HG02885 (cell line): Measurements from ENCODE around the gene CD82.
"Not testable (repeated sequence)": the region's sequence is repeated elsewhere in the genome, so short reads cannot be mapped to it uniquely, and the experiment has no call there.

ENCODE experiments used
- ATAC-seq: cut with Tn5 transposase; IDR thresholded peaks from one replicate; pipeline ENCODE4 v1.9.1; 2021; ENCODE audit warnings: mild to moderate bottlenecking; ENCODE audit not compliant: unreplicated experiment, poor library complexity

The CD82 gene

DNA sequence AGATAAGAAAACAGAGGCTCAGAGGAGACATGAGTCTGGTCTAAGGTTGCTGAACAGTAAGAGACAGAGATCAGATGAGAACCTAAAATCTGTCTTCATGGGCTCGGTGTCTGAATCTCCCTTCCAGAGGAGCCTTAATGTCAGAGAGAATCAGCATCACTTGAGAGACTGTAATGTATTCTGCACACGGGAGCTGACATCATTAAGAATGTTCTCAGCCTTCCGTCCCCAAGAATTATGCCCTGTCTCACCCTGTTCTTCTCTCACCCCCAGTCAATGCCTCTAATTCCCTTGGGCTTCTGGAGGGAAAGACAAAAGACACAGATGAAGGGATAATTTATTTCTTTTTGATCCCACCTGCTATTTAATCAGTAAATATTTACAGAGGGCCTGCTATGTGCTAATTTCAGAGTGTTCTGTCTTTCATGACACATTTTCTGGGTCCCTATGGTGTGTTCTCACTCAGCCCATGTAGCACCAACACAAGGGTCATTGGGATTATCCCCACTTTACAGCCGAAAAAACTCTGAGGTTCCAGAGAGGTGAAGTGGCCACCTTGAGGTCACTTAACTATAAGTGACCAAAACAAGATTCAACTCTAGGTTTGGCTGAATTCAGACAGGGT is 61.8 kb downstream of the CD82 start:
- ATAC-seq, result no peak

DNA sequence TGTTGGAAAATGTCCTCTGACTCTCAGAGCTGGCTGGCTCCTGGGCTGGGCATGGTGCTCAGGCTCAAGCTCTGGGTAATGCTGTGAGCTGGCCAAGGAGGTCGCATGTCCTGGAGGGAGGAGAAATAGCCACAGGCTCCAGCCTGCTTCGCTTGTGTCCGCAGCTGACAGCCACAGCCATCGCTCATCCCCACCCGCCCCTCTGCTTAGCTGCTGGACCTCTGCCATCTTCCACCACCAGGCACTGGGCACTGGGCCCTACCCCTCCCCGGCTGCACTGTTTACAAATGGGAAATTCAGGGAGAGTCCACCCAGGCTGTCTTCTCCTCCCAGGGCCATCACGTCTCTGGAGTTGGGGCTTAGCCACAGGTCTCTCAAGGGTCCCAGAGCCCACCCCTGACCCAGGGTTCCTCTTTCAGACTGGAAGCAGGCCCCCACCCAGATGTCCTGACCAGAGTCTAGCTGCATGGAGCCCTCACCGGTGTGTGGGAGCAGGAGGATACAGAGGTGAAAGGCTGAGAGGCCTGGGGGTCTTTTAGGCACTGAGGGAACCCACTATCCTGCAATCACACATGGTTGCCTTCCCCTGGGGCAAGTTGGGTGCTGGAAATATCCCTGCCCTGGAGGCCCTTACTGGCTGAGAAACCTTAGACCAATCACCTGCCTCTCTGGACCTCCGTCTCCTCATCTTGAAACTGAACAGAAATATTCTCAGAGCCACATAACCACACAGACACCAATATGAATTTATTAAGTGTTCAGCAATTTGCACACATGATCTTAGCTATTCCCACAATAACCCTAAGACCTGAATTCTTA is 62.7 kb downstream of the CD82 start:
- ATAC-seq, result peak; percentile 85

DNA sequence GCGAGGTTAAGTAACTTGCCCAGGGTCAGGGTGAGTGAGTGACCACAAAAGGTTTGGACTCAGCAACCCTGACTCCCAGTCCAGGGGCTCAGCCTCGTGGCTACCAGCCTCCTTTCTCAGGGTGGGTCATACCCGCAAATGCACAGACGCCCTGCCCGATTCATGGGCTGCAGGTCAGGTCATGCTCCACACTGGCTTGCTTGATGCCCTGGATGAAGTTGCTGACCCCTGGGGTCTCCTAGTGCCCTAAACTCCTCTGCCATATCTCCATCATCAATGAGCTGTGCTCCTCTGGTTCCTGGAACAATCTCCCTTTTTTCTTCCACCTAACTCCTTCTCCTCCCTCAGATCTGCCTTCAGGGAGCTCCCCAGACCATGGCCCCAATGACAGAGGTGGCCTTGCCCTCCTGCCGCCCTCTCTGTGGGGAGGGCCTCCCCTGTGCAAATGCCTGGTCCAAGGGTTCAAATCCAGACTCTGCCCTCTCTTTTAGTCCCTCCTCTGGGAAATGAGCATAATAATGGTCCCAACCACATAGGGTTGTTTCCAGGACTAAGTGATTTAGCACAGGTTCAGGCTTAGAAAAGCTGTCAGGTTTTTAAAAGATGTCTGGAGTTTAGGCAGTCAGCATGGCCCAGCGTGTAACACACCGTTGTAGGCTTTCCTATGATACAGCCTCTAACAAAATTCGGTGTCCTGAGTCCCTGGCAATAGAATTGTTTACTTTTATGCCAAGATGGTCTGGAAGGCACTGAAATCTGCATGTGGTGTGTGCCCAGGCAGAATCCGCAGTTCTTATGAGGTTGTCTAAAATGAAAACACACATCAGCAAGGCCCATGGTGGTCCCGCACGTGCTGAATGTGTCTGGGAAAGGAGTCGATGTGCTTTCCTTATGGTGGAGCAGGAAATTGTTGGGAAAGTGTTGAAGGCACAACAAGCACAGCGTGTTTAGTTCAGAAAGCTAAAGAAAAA is 63.6 kb downstream of the CD82 start:
- ATAC-seq, result peak; percentile 25

DNA sequence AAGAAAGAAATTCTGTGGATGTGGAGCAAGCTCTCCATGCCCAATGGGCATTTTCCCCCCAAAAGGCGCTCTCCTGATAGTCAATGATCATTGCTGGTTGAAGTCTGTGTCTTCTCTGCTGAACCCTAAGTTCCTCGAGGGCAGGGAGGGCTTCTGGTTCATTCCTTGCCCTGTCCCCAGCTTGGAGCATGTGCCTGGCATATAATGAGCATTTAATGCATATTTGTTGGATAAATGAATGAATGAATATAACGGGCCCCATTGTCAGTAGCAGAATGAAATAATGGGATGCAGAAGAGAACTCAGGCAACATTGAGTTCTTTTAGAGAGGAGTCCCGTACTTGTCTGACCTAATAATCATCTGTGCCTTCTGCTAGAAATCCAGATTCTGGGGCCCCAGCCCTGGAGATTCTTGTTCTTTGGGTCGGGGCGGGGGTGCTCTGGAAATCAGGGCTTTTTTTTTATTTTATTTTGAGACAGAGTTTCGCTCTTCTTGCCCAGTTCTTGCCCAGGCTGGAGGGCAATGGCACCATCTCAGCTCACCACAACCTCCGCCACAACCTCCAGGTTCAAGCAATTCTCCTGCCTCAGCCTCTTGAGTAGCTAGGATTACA is 64.4 kb downstream of the CD82 start:
- ATAC-seq, result no peak

DNA sequence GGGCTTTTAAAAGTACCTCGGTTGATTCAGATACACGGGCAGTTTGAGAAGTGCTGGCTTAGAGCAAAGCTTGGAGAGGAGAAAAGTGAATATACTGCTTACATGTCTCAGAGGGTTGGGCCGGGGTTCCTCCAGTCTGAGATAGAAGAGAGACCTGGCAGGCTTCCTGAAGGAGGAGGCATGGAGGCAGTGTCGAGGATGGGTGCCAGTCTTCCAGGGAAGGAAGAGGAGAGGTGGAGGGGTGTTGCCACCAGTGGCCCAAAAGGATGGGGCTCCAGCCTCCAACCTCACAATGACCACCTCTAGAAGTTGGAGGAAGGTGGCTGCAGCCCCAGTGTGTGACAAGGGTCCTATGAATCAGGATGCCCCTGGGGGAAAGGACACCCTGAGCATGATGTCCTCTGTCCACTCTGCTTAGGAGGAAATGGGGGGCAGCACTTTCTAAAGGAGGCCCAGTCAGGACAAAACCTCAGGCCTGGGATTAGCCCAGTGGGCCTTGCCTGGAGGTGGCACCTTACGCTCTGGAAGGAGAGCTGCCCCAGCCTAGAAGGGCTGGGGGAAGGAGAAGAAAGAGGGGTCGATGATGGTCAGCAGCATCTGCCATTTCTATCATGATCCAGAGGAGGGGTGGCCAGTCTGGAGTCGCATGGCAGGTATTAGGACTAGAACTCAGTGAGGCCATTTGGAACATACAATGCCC is 65.2 kb downstream of the CD82 start:
- no peak for ATAC-seq

DNA sequence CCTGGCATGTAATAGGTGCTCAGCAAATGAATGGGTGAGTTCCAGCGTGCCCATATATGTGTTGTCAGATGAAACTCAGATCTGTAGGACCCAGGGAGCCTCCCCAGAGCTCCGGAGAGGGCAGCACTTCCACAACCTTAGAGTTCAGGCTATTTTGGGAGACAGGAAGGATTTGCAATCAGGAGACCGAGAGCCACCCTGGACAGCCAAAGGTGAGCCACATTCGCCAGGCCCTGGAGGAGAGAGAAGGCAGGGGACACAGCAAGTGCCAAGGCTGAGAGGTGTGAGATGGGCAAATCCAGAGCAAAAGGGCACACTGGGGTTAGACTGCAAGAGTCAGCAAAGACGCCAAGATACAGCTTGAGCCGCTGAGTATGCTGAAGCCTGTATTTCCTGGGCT is 66.4 kb downstream of the CD82 start:
- ATAC-seq, result no peak

DNA sequence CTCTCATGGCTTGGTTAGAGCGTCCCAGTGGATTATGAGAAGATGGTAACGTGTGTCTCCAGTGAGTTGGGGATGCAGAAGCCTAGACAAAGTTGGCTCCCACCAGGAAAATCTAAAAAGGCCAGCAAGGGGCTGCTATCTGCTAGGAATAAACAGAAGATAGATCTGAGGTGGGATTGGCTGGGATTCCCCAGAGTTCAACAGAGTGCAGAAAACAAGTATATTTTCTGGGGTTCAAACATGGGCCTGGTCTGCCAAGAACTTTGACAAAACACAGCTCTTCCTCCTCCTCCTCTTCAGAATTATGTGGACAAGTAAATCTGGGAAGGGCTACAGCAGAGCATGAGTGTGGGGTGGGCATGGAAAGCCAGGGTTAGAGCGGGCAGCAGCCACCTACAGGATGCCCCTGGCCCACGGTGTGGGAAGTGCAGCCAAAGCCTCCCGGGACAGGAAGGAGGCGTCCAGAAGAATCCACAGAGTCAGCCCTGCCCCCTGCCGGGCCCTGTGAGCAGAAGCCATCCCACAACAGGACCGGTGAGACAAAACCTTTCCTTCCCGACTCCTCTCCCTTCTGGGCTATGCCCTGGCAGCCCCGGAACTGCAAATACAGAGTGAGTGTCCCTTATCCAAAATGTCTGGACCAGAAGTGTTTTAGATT is 67.1 kb downstream of the CD82 start:
- ATAC-seq, result peak; percentile 51

DNA sequence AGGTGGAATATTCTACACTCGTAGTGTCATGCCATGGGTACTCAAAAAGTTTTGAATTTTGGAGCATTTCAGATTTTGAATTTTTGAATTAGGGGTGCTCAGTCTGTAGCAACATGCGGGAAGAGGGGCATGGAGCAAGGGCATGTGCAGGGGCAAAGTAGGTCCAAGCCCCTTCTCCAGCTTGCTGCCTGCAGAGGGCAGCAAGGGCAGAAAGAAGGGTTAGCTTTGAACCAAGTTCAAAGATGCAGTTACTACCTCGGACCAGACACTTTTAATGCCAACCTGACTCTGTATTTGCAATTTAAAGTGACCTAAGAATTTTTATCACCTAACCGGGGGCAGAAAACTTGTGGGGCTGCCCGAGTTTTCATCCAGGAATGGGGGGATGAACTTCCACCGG is 68.2 kb downstream of the CD82 start:
- no peak for ATAC-seq

DNA sequence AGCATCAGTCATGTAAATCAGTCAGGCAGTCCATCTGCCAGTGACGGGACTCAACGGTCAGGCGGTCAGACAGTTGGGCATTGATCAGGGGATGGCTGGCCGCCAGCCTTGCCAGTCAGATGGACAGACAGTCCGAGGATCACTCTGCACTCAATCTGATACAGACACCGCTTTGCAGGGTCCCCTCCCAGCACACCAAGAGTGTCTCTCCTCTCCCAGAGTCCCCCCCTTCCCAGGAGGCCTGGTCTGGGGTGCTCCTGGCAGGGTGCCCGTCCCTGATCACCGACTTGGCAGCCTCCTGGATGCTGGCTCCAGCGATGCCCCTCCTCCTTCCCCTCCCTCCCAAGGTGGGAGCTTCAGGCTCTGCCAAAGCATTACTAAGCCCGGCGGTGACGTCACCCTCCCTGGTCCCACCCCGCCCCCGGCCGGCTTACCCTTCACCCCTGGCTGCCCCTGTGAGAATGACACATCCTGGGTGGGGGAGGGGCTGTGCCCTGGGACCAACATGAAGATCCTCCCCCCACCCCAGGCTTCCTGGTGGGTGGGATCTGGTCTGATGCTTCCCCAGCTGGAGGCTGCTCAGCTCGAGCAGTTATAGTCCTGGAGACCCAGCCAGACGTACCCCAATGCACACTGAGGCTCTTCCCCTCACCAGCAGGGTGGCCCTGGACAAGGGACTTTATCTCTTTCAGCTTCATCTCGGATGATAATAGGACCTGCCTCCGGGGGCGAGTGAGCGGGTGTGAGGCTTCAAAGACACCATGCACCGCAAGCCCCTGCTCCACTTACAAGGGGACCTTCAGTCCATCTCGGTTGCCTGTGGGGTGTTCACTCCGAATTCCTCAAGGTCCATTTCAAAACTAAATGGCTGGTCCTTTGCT is 69.2 kb downstream of the CD82 start:
- no peak for ATAC-seq

DNA sequence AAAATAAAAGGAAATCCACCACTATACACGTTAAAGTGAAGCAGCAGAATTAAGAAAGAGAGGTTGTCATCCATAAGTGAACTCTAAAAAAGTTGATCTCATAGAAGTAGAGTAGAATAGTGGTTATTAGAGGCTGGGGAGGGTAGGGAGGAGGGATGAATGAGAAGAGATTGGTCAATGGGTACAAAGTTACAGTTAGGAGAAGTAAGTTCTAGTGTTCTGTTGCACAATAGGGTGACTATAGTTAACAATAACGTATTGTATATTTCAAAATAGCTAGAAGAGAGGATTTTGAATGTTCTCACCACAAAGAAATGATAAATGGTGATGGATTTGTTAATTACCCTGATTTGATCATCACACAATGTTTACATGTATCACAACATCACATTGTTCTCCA is 72.0 kb downstream of the CD82 start:
- ATAC-seq, result no peak

DNA sequence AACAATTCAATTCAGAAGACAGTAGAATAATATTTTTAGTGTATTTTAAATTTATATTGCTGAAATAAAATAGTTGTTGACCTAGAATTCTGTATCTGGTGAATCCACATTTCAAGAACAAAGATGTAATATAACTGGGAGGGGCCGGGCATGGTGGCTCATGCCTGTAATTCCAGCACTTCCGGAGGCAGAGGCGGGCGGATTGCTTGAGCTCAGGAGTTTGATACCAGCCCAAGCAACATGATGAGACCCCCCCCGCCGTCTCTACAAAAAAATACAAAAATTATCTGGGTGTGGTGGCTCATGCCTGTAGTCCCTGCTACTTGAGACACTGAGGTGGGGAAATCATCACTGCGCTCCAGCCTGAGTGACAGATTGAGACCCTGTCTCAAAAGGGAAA is 72.6 kb downstream of the CD82 start:
- no peak for ATAC-seq

DNA sequence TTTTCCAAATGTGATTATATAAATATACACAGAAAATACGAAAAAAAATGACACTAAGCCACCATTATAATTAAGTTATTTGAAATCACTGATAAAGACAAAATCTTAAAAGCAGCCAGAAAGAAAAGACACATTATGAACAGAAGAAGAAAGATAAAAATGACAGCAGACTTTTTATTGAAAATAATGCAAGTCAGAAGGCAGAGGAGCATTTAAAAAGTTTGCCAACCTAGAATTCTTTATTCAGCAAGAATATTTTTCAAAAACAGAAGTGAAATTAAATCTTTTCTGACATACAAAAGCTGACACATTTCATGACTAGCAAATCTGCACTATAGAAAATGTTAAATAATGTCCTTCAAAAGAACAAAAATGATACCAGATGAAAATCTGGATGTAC is 77.8 kb downstream of the CD82 start:
- no peak for ATAC-seq

DNA sequence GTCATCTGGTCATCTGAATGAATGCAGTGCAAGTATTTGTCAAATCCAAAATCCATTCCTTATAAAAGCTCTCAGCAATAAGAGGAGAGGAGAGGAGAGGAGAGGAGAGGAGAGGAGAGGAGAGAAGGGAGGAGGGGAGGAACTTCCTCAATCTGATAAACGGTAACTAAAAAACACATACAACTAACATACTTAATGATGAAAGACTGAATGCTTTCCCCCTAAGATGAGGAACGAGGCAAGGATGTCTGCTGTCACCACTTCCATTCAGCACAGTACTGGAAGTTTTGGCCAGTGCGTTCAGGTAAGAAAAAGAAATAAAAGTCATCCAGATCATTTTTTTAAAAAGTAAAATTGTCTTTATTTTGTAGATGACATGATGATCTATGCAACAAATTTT is 80.4 kb downstream of the CD82 start:
- no peak for ATAC-seq

DNA sequence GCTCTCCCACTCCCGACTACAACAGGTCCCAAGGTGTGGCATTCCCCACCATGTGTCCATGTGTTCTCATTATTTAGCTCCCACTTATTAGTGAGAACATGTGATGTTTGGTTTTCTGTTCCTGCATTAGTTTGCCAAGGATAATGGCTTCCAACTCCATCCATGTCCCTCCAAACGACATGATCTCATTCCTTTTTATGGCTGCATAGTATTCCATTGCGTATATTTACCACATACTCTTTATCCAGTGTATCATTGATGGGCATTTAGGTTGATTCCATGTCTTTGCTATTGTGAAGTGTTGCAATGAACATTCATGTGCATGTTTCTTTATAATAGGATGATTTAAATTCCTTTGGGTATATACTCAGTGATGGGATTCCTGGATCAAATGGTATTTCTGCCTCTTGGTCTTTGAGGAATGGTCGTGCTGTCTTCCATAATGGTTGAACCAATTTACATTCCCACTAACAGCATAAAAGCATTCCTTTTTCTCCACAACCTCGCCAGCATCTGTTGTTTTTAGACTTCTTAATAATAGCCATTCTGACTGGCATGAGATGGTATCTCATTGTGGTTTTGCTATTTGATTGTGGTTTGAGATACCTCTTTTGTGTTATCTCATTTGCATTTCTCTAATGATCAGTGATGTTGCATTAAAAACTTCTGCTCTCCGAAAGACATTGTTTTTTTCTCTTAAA is 81.9 kb downstream of the CD82 start:
- ATAC-seq, result not testable (repeated sequence)

DNA sequence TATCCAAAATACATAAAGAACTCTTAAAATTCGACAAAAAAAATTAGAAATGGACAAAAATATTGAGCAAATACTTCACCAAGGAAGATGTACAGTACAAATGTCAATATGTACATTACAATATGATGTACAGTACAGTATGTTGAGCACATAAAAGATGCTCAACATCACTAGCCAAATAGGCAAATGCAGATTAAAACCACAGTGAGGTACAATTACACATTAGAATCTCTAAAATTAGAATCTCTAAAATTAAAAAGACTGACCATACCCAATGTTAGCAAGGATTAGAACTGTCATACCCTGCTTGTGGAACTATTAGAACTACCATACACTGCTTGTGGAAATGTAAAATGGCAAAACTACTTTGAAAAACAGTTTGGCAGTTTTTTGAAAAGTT is 82.6 kb downstream of the CD82 start:
- ATAC-seq, result no peak

DNA sequence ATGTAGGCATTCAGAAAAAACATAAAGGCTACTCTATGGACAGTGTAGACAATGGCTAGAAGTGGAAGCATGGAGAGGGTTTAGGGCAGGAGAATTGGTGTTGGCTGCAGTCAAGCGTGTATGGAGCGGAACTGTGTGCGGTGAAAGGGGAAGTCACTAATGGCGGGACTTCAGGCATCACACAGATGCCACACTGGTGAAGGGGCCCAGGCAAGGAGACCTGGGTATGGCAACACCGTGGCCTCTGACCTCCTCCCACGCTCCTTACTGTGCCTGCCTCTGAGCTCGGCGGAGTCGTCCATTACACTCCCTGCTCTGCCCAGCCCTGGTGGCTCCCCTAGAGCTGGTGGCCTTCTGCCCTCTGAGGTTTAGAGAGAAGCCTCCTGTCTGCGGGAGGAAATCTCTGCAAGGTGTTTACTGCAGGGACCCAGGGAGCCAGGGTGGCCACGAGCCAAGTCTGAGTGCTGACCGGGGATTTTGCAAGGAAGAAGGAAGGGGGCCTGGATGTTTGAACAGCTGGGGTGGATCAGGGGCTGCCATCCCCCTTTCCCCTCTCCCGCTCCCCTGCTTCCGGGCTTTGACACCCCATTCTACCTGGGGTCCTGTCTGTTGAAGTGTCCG is 86.2 kb downstream of the CD82 start:
- no peak for ATAC-seq

DNA sequence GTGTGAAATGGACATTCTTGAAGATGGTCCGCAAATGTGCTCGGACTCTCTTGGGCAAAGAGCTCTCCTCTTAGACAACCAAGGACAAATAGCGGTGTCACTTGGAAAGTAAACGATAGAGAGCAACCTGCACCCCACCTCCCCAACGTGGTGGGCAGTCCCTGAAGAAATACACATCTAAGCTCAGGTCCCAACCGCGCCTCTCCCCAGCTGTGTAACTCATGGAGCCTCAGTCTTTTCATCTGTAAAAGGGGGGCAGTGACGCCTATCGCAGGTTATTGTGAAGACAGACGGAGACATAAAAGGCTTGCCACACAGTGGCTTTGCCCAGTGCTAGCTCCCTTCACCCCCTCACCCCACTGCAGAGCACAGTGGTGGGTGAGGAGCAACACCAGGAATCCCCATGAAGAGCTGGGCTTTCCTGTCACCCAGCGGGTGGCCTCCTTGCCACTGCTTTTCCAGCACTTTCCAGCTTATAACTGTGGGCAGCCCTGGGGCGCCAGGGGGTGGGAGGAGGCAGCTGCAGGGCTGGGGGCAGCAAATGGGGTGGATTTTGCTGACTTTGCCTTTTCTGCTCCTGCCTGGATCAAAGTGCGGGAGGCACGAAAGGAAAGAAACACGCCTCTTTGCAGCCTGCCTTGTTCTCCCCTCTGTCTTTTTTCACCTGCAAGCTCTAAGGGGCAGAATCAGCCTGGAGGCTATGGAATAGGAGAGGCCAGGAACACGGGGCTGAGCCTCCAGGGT is 87.6 kb downstream of the CD82 start:
- ATAC-seq, result no peak
